GM19452 (cell line): ENCODE measurements around the gene TLK2.

Source experiments
- ATAC-seq: cut with Tn5 transposase; IDR thresholded peaks from one replicate; pipeline ENCODE4 v1.9.1; 2021; ENCODE audit not compliant: unreplicated experiment

The TLK2 gene

DNA sequence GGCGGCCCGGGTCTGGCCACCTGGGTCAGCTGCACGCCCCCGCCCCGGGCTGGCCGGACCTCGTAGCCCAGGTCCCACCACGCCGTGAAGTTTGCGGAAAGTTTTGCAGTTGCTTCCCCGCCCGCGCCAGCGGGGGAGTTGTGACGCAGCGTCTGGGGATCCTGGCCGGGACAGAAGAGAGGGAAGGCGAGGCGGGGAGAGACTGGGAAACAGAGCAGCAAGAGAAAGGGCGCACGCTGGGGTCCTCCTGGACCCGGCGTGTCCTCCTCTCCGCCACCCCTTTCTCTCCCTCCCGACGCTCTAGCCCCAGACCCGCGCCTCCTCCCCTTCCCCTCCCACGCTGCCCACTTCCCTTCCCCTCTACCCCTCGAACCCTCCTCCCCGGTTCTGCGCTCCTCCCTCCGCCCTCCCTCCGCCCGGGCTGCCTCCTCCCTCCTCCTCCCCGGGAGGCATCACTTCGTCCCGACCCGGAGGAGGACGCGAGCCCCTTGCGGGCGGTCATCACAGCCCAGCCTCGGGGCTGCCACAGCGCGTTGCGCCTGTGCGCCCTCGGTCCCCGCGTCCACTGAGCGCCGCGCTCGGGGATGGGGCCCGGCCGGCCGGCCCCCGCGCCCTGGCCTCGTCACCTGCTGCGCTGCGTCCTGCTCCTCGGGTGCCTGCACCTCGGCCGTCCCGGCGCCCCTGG, 148.7 kb downstream of the TLK2 start, which contains the start of gene MRC2:
TSS of gene MRC2 (plus strand) at position 452 of the 685 bp plus-strand sequence. CDS start at position 585, 133 bp downstream.
- no peak for ATAC-seq

DNA sequence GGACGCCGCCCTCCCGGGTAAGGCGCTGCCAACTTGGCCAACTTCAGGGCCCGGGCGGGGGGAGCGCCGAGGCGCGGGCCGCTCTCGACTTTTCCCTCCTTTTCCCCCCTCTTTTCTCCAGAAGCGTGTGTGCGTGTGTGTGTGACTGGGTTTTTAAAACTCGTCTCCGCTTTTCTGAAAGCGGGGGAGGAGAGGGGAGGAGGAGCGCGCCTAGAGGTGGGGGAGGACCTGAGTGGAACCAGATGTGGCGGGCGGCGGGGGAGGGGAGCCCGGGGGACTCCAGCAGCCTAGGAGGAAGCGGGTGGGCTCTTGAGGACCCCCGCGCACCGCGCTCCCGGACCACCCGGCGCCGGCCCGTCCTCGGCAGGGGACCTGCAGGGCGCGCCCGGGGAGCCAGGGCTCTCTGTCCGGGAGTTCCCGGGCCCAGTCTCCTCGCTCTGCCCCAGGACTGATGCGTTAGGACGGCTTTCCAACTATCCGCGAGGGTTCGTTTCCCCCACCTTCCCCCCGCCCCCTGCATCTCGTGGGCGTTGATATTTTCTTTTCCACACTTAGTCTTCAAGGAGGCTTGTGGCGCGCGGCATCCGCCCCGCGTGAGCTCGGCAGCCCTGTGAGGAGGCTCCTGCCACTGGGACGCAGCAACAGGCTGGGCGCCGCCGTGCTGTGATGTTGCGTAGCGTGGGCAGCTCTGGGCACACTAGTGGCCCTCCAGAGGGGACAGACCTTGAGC, 149.4 kb downstream of the TLK2 start:
- ATAC-seq = no peak

DNA sequence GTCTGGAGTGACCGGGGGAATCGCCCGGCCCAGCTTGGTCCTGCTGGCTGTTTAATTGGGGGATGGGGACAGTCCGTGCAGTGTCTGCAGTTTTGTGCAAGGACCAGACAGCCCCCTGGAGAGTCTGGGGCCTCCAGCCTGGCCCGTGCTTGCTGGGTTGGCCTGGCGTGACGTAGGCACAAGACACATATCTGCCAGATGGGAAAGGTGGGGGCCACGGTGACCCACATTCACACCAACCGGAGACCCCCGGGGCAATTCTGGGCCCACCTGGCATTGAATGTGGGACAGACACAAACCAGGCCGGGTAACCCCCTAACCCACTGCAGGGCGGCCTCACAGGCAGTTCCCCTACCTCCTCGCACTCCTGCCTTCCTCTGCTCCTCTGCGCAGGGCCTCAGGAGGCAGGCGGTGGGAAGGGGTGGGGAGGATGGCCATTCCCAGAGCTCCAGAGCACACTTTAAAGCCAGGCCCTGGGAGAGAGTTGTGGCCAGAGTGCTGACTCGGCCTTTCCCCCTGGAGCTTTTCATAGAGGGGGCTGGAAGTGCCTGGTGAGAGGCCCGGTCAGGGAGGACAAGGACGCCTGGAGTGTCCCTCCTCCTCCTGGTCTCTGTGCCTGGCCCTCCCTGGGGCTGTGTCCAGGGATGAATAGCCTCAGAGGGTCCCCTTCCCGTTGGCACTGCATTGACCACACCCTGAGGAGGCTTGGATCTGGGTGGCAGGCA, 150.4 kb downstream of the TLK2 start:
- no peak for ATAC-seq

DNA sequence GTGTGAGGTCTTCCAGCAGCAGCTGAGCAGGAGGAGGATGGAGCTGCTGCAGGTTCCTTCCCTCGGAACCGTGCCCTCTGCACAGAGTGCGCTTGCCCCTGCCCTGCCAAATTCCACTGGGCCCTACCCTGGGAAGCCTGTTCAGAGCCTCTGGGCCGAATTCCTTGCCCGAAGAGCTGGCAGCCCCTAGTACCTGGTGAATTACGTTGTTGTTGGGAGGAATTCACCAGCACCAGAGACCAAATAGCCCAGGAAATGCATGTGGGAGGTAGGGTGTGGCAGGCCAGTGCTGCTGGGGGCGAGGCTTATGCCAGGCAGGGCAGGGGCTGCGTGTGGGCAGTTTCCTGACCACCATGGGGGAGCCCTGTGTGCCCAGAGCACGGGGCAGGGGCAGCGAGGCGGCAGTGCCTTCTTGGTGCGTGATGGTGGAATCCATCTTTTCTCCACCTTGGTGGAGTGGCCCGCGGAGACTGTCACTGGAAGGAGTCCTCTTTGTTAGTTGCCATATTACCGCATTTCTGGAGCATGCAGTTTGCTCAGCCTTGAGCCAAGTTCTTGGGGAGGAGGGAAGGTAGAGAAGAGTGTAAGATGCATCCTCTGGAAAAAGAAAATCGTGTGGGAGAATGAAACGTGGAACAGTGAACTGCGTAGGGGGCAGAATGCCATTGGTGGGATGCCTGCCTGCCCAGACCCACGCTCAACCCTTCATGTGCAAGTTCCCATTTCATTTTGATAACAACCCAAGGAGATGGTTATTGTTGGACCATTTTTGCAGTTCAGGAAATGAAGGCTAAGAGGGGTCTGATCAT, 151.1 kb downstream of the TLK2 start:
- ATAC-seq = no peak

DNA sequence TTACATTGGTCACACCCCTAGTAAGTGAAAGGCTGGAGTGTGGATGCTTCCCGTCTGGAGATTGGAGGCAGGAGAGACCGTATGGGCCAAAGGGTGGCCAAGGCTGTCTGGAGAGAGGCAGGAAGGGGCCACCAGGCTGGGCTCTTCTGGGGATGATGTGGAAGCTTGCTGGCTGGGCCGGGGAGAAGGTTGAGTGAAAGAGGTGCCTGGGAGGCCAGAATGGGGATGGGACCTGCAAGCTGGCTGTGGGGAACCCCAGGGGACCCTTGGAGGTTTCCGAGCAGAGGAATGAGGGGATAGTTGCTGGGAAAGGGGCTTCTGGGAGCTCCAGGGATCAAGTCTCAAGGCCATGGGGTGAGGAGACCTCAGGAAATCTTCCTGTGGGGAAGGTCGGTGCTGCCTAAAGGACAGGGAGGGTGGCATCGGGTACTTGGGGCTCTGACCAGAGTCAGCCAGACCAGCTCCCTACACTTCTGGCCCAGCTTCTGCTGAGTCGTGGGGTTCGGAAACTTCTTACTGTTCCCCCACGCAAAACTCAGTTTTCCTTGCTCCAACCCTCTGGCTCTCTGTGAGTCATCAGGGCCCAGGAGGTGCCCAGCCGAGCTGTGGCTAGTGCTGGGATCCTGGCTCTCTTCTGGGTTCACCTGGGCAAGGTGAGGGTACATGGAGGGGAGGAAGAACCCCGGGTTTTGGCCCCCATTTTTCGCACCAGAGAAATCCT, 151.9 kb downstream of the TLK2 start:
- no peak for ATAC-seq

DNA sequence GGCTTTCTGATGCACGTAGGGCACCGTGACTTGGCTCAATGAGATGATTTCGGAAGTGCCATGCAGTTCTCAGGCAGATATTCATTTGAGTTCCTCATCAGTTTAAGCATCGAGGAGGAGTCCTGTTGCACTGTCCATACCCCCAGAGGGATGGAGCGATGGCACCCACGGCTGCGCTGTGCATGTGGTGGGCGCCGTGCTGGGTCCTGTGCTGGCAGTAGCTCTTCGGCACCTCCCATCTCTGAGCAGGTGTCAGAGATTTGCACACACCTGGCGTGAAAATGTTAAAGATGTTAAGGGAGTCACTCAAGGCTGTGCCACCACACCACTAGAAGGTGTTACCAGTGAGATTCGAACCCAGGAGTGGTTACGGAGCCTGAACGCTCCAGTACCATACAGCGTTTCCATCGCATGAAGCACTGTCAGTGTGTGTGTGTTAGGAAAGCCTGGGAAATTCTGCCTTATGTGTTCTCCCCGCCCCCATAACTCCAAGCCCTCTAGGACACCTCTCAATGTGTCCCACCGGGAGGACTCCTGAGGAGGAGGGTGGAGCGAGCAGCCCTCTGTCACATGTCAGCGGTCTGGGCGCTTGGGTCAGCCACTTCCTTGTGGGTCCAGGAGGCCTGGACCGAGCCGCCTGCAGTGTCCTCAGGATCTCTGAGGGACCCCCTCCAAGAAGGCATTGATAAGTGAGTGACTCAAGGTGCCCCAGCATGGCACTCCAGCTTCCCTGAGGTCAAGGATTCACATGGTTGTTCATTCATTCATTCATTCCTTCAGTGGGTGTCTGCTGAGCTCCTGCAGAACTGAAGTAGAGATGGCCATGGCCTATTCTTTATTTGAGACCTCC, 152.7 kb downstream of the TLK2 start:
- no peak for ATAC-seq

DNA sequence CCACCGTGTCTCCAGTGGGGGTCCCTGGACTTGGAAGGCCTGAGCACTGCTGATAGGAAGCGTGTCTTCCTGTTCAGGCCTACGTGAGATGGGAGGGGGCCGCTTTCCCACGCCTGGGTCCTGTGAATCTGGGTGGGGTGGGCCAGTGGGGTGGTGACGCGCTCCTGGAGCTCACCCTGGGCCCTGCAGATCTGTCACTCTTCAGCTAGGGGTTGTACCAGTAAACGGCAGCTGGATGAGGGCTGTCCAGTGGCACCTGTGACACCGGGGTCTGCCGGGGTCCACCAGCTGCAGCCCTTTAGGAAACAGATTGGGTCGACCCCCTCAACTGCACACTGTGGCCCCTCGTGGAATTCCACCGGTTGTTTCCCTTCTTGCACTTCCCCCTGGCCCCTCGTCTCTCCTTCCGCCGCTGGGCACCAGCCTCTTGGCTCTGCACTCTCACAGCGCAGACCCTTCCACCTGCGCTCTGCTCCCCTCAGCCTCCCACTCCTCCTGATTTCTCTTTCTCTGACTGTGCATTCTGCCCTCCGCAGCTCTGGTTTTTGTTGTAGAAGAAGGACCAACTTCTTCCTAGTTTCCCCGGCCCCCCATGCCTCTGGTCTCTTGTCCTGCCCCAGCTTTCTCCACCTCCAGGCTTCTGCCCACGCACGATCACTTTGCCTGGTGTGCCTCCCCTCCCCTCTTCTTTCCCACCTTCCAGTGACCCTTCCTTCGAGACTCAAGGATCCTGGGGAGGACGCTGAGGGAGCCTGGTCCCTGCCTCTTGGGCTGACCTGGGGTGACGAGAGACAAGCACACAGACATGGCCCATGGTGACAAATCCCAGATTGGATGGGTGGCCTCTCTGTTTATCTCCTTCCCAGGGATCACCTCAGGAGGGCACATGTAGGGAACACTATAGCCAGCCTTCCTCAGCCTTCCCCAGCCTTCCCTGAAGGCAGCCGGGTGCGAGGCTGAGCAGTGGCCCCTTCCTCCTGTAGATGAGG, 153.6 kb downstream of the TLK2 start:
- ATAC-seq = no peak

DNA sequence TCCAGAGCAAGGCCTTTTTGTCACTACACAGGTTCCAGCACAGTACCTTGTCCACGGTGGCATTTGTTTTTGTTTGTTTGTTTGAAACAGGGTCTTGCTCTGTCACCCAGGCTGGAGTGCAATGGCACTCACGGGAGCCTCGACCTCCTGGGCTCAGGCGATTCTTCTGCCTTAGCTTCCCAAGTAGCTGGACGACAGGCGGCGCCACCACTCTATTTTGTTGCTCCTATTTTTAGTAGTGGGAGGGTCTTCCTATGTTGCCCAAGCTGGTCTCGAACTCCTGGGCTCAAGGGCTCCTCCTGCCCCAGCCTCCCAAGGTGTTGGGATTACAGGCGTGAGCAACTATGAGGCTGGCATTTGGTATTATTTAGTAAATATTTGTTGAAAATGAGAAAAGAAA, 159.2 kb downstream of the TLK2 start:
- ATAC-seq = no peak

DNA sequence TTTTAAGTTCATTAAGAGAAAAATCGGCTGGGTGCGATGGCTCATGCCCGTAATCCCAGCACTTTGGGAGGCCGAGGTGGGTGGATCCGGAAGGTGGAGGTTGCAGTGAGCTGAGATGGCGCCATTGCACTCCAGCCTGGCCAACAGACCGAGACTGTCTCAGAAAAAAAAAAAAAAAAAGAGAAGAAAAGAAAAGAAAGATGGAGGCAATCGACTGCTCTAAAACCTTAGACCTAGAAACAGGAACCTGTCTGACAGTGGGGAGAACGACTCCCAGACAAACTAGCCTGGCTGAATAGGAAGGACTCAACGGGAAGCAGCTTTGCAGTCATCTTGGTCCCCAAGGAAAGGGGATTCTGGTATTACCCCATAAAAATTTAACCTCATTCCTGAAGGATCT, 162.5 kb downstream of the TLK2 start:
- ATAC-seq = no peak

DNA sequence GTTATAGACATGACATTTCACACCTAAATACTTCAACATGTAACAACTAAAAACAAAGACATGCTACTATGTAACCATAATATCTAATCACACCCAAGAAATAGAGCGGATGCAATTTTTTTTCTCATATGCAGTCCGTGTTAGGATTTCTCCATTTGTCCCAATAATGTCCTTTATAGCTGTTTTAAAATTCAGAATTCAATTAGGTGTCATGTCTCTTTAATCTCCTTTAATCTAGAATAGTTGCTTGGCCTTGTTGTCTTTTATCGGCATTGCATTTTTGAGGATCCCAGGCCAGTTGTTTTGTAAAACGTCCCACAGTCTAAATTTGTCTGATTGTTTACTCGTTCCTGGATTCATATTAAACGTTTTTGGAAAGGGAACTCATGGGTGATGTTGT, 163.3 kb downstream of the TLK2 start:
- no peak for ATAC-seq

DNA sequence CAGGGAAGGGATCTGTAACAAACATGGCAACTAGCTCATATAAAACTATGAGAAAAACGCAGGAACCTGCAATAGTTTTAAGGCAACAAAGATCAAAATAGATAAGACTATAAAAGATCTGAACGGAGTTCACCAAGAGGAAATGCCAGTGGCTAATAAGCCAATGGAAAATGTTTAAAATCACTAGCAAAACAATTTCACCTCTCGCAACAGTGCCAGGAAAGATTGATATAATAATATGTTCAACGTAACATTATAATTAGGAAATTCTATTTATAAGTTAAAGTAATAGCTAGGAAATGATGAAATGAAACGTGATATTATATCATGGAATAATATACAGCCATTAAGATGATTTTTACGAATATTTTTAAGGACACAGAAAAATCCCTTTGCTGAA, 164.9 kb downstream of the TLK2 start:
- no peak for ATAC-seq

DNA sequence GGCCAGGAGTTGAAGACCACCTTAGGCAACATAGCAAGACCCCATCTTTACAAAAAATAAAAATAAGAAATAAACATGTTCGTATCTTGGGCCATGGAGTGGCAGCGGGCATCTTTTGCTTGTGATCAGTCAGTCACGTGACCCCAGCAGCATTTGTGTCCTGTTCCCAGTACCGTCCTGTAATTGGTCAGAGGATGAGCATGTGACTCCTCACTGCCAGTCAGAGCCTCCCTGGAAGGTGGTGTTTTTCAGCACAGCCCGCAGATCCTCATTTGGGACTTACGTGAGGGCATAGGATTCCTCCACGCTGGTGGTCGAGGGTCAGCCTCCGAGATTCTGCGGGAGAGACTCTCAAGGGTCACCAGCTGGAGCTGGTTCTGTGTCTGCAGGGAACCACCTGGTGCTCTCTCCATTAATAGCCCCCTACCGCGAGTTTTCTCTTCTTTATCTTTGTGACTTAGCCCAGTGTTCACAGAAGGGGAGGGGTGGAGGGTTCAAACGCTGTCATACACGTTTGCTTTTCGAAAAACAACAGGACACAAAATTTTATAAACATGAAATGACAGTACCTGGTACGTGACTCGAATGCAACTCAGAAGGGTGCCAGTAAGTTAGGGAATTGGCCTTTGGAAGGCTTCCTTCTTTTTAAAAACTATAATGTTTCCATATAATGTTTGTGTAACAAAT, 166.0 kb downstream of the TLK2 start:
- ATAC-seq = no peak

DNA sequence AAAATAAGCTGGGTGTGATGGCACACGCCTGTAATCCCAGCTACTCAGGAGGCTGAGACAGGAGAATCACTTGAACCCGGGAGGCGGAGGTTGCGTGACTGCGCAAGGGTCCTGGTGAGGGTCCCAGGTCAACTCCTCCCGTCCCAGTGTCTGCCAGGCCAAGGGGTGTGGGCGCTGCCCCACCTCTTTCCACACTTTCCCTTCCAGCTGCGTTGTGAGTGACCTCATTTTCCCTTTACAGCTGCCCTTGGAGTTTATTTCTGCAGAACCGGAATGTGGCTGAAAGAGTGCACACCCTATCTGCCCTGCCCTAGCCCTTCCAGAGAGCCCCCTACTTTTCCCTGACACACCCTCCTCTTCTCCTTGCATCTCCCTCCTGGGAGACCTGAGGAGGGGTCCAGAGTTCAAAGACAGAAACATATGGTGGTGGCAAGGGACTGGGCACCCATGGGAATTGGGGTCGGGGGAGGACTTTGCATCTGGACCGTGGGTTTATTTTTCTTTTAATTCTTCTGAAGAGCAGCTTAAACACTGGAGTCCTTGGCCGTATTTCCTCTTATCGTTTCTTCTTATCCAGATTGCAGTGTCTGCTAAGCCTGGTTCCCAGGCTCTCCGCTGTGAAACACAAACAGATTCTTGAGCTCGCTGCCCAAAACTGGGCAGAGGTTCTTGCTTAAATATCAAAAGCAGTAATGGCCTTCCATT, 169.8 kb downstream of the TLK2 start:
- no peak for ATAC-seq

DNA sequence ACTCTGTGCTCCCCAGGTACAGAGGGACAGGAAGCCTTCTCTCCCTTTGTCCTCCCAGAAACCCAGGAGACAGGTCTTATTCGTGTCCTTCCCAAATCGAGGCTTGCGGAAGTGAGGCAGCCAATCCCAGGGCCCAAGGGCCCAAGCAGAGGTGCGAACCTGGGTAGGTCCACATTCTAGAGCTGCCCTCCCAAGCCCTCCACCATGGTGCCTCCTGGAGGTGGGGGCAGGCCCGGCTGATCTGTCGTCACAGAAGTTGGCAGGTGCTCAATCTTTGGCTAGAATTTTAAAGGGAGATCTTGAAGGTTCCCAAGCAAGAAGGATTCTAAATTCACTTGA, 170.3 kb downstream of the TLK2 start:
- ATAC-seq = no peak

DNA sequence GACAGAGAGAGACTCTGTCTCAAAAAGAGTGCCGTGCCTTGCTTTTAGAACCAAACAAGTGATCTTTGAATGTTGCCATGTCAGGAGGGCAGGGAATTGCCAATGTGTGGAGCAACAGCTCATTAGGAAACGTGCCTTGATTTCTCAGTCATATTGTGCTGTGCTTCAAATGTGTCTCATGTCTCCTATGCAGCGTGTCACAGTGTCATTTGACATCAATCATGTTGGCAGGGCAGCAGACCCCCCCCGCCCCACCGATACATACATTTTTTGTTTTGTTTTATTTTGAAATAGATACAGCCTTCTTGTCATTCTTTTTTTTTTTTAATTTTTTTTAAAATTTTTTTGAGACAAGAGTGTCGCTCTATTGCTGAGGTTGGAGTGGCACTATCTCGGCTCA, 170.9 kb downstream of the TLK2 start:
- ATAC-seq = no peak

DNA sequence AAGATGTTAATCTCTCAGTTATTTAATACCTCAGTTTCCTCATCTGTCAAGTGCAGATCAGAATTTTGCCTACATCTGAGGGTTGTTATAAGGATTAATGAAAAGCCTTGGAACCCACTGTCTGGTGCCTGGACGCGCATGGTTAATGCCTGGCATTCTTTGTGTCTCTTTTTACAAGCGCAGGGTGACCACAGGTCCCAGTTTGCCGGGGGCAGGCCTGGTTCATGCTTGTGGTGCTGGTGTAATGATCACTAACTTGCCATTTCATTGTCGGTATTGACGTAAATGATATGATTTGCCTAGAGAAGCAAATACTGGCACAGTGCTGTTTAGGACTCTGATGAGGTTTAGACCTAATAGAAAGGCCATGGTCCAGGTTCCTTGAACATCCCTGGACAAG, 172.0 kb downstream of the TLK2 start:
- ATAC-seq = no peak

DNA sequence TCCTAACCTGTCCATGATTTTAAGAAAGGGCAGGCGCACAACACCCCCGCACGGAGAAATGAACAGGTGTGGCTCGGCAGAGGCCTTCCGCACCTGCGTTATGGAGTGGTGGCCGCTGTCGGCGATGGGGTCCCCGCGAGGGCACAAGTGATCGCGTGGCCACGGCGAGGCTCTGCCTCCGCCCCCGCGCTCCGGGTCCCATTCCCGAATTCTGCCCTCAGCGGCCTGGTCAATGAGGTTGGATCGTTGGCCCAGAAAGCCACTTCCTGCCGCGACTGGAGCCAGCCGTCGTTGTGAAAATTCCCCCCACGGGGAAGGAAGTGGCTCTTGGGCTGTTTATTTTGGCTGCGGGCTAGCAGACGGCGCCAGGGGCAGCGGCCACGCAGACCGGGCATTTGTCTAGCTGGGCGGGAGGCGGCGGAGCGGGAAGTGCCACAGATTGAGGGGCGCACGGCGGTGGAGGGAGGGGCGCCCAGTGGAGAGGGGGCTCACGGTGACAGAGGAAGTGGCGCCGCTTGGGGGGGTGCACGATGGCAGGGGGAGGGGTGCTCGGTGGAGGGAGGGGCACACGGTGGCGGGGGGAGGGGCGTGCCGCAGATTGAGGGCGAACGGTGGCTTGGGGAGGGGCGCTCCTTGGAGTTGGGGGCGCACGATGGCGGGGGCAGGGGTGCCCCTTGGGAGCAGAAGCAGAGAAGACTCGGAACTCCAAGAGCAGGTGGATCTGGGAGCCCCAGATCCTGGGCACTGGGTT, 173.8 kb downstream of the TLK2 start:
- ATAC-seq = no peak
